NCI-H69 (cell line): ENCODE results near the gene DHX32.
"Not testable (repeated sequence)": the region's sequence is repeated elsewhere in the genome, so short reads cannot be mapped to it uniquely, and the experiment has no call there.

Experiments
- DNase-seq: peaks from one replicate; lab custom pipeline; 2025; lab: John Stamatoyannopoulos, UW

The DHX32 gene, protein sequence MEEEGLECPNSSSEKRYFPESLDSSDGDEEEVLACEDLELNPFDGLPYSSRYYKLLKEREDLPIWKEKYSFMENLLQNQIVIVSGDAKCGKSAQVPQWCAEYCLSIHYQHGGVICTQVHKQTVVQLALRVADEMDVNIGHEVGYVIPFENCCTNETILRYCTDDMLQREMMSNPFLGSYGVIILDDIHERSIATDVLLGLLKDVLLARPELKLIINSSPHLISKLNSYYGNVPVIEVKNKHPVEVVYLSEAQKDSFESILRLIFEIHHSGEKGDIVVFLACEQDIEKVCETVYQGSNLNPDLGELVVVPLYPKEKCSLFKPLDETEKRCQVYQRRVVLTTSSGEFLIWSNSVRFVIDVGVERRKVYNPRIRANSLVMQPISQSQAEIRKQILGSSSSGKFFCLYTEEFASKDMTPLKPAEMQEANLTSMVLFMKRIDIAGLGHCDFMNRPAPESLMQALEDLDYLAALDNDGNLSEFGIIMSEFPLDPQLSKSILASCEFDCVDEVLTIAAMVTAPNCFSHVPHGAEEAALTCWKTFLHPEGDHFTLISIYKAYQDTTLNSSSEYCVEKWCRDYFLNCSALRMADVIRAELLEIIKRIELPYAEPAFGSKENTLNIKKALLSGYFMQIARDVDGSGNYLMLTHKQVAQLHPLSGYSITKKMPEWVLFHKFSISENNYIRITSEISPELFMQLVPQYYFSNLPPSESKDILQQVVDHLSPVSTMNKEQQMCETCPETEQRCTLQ

DNA sequence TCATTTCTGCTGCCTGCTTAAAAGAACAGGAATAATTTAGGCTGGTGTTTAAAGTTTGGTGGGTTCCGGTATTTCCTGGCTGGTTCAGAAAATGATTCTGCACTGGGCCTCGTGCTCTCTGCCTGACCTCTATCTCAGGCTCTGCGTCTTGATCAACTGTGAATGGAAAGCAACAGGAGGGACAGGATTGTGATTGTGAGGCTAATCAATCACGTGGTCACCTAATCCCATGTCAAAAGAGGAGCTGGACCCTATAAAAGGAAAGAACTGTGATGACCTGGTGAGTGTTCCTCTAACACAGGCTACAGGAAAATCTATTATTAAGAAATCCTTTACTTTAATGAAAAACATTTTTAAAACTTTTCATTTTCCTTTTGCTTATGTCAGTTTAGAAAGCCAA is at the start of gene DHX32:
Gene DHX32 (minus strand): TSS at position 101 of the 400 bp plus-strand sequence. CDS start 468 bp downstream, outside the sequence.
- DNase-seq: no peak

DNA sequence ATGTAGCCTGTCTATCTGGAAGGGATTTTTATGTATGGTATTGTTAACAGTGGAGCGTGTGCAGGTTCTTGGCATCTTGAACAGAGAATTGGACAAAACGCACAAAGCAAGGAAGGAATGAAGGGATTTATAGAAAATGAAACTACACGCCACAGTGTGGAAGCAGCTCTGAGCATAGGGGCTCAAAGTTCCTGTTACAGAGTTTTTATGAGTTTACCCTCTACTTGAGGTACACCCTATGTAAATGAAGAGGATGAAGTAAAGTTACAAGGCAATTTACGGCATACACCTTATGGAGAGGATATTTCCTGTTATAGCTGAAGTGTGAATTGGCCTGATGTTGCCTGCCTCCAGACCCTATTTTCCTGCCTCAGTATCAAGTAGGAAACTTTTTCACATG is 48.5 kb upstream of the DHX32 start:
- no peak for DNase-seq

DNA sequence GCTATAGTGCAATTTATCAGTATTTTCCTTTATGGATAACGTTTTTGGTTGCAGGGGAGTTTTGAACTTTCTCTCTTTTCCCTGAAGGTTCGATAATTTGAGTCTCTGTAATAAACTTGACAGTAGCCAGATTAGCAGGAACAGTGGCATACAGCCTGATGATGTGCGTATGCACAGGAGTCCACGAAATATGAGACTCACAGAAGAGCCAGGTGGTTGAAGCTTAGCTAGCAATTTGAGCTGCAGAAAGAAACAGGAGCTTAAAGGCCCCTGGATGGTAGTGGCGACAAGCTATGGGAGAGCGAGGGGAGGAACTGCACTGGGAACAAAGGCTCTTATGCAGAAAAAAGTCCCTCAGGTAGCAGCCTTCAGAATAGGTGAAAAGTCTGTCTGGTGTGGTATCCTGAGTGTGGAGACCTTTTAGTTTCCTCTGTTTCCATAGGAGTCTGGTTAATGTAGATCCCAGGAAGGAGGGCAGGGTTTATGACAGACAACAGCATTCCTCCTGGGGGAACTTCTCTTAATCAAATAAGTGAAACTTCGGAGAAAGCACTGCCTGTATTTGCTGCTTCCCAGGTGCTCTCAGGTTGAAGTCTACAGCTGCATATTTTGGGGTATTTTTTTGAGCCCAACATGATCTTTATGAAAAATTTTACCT is 48.0 kb upstream of the DHX32 start:
- no peak for DNase-seq

DNA sequence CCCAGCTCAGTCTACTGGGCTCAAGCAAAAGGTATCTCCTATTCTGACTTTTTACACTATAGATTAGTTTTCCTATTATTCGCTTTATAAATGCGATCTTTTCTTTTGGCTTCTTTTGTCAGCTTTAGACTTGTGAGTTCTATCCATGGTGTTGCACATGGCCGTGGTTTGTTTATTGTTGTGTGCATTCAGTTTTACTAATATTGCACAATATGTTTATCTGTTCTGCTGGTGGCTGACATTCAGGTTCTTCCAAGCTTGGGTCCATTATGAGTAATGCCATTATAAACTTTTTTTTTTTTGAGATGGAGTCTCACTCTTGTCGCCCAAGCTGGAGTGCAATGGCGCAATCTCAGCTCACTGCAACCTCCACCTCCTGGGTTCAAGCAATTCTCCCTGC is 46.2 kb upstream of the DHX32 start:
- not testable (repeated sequence) for DNase-seq

DNA sequence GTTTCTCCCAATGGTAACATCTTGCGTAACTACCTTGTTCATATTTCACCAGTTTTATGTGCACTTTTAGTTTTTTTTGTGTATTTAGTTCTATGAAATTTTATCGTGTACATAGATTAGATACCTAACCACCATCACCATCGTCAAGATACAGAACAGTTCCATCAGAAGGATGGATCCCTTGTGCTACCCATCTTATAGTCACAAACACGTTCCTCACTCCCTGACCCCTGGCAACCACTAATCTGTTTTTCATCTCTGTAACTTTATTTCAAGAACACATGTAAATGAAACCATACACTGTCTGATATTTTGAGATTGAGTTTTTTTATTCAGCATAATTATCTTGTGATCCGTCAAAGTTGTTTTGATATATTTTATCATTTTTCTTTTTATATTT is 45.2 kb upstream of the DHX32 start:
- no peak for DNase-seq

DNA sequence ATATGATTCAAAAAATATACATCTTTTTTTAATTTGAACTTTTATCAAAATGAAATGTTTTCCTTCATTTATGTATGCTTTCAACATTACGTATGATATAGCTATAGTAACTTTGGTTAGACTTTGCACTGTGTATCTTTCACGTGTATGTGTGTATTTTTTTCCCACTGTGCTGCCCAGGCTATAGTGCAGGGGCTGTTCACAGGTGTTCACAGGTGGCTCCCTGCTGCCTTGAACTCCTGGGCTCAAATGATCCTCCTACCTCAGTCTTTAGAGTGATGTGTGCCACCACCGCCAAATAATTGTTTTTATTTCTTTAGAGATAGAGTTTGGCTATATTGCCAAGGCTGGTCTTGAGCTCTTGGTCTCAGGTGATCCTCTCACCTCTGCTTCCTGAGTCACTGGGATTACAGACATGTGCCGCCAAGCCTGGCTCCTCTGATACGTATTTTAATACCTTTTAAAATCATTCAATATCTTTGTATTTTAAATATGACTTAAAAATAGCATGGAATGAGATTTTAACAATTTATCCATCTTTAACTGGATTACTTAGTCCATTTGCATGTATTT is 44.3 kb upstream of the DHX32 start:
- no peak for DNase-seq

DNA sequence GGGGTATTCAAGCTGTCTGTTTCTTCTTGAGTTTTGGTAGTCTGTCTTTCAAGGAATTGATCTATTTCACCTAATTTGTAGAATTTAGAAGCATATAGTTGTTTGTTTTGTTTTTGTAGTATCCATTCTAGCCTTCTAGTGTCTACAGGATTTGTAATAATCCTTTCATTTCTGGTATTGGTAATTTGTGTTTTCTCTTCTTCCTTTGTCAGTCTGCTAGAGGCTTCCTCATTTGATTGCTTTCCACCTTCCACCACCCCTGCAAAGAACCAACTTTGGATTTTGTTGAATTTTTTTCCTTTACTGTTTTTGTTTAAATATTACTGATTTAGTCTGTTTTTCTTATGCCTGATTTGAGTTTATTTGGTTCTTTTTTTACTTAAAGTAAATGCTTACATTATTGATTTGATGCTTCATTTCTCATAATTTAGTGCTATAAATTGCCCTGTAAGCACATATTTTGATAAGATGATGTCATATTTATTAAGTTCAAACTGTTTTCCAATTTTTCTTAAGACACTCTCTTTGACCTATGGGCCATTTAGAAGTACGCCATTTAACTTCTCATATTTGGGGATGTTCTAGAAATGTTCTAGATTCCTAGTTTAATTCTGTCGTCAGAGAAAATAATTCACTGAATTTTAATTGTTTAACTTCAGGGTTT is 40.7 kb upstream of the DHX32 start:
- not testable (repeated sequence) for DNase-seq

DNA sequence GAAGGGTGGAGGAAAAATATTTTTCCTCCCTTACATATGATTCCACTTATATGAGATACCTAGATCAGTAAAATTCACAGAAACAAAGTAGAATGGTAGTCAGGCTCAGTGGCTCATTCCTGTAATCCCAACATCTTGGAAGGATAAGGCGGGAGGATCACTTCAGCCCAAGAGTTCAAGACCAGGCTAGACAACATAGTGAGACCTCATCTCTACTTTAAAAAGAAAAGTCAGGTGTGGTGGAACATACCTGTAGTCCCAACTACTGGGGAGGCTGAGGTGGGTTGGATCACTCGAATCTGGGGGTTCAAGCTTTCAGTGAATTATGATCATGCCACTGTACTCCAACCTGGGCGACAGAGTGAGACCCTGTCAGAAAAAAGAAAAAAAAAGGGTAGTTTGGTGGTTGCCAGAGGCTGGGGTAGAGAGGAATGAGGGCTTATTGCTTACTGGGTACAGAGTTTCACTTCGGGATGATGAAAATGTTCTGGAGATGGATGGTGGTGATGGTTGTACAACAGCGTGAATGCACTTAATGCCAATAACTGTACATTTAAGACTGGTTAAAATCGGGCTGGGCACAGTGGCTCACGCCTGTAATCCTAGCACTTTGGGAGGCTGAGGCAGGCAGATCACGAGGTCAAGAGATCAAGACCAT is 36.7 kb upstream of the DHX32 start:
- DNase-seq: not testable (repeated sequence)

DNA sequence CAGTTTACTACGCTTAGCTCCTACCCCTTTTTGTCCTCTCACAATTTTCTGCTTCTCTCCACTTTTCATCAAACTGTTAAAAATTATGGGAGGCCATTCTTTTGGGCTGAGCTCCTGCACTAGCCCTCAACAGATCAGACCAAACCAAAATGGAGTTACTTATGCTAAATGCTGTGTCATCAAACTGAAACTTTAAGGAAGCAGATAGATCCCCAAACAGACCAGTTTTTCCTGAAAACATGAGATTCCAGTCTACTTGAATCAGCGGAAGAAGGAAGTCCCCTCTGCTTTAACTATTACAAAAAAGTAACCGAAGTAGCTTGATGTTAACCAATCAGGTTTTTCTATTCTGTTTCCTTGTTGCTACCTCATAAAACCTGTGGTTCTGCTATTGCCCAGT is 35.9 kb upstream of the DHX32 start:
- DNase-seq: no peak

DNA sequence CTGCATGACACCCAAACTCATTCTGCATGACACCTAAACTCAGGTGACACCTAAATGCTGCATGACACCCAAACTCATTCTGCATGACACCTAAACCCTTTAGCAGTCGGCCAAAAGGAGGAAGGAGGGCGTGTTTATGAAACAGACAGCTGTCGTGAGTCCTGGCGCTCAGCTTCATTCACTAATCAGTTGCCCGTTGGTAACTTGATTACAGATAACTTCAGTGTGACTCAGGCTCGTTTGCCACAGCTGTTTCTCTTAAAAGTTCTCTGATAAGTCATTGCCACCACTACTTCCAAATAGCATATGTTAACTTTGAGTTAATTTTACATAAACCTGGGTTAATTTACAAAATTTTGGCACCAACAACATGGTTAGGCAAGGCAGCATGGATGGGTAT is 32.2 kb upstream of the DHX32 start:
- not testable (repeated sequence) for DNase-seq

DNA sequence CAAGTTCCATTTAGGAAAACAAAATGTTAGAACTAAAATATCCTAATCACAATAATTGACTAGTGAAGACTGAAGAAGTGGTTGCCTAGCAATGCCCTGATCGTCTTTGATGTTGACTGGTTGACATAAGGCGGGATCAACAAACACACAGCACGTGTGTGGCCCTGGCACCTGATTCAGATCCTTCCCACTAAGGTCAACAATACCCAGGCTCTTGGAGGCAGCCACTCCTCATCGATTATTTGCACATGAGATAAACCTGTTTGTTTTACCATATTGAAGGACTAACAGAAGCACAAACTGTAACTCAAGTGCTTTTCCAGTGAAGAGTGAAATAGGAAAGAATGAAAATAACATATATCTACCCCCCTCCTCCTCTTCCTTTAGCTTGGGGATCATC is 30.9 kb upstream of the DHX32 start:
- DNase-seq: no peak

DNA sequence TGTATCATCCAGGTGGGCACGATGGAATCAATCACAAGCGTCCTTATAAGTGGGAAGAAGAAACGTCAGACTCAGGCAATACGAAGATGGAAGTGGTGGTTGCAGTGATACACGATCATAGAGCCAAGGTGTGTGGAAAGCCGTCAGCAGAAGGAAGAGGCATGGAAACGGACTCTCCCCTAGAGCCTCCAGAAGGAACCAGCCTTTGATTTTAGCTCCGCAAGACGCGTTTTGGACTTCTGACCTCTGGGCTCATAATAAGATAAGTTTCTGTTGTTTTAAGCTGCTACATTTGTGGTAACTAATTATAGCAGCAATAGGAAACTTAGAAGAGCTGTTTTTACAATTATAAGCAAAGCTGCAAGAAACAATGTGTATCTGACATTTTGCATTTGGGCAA is 30.1 kb upstream of the DHX32 start:
- no peak for DNase-seq

DNA sequence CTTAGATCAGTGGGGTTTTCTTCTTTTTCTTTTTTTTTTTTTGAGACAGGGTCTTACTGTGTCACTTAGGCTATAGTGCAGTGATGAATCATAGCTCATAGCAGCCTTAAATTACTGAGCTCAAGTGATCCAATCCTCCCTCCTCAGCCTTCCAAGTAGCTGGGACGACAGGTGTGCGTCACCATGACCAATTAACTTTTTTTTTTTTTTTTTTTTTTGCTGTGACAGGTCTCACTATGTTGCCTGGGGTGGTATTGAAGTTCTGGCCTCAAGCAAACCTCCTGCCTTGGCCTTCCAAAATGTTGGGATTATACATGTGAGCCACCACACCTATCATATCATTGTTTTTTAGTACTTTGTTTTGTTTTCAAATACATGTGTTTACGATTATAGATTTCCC is 28.4 kb upstream of the DHX32 start:
- DNase-seq: not testable (repeated sequence)

DNA sequence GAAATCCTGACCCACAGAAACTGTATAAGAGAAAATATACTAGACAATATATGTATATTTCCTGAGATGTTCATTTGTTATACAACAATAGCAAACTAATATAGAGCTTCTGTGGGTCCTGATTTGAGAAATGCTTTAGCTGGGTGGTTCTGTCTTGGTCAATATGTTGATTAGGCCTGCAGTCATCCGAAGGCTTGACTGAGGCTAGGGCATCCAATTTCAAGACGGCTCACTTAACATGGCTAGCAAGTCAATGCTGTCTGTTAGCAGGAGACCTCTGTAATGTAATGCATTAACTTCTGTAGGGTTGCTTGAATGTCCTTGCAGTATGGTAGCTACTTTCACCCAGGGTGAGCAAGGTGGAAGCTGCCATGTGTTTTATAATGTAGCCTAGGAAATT is 27.7 kb upstream of the DHX32 start:
- DNase-seq: not testable (repeated sequence)

DNA sequence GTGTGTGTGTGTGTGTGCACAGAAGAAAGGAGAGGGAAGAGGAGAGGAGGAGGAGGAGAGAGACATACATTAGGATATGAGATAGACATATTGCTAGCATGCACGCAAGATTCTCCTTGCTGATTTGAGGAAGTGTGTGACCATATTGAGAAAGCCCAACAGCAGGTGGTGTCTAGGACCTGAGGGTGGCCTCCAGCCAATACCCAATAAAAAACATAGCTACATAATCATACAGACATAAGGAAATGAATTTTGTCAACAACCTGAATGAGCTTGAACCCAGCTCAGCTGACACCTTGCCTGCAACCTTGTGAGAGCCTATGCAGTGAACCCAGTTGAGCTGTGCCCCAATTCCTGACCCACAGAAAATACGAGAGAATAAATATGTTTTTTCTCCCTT is 26.5 kb upstream of the DHX32 start:
- DNase-seq: not testable (repeated sequence)

DNA sequence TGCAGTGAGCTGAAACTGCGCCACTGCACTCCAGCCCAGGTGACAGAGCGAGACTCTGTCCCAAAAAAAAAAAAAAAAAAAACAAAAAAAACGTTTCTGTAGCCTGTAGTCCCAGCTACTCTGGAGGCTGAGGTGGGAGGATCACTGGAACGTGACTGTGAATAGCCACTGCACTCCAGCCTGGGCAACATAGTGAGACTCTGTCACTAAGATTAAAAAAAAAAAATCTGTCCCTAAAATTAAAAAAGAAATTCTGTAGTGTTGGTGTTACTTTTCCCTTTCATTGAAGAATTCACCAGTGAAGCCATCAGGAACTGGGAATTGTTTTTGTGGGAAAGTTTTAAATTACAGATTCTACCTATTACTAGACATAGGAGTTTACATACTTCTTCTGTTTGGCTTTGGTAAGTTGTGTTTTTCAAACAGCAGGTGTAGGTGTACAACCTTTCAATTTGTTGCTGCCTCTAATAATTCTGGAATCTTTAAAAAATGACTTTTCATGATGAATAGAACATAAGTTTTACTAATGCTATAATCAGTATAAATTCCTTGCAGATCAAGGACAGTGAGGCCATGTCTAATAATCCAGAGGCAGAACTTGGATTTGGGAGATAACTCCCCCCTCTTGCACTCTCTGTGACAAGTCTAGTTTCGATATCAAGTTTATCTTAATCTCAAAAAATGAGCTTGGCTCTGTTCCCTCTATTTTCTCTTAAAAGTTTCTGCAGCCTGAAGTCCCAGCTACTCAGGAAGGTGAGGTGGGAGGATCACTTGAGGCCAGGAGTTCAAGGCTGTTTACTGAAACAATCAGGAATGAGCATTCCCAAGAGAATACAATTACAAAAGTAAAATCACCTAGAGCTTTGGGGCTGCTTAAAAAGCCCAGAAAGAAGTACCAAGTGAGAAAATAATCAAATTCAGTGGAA is 24.2 kb upstream of the DHX32 start:
- DNase-seq: not testable (repeated sequence)

DNA sequence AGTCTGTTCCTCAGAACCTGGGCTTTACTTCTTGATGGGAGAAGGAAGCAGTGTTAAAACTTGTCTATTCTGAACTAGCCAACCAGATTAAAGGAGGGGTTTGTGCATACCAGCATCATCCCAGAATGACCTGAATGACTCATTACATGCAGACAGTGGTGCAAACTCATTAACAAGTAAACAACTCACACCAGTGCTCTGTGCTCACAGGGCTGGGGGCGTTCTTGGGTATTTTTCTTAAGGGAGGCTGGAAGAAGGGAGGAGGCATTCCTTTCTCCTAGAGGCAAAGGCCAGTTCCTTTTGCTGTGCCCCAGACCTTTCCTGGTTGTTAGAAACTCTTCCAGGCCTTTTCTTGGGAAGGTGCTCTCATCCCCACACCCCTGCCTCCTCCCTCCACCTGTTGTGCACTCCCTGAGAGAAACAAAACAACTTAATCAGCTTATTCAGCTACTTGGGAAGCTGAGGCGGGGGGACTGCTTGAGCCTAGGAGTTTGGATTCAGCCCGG is 22.1 kb upstream of the DHX32 start:
- not testable (repeated sequence) for DNase-seq

DNA sequence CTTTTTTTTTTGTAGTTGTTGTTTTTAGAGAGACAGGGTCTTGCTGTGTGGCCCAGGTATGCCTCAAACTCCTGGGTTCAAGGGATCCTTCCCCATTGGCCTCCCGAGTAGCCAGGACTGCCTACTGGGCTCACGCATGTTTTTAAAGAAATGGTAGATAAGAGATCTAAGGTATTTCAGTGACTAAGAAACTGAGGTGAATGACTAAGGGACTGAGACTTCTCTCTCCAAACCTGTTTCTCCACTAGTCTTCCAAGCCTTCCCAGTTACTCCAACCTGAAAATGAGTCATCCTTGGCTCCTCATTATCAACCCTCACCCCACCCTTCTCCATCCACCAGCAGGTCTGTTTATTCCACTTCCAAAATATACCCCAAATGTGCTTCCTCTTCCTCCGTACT is 19.9 kb upstream of the DHX32 start:
- DNase-seq: not testable (repeated sequence)

DNA sequence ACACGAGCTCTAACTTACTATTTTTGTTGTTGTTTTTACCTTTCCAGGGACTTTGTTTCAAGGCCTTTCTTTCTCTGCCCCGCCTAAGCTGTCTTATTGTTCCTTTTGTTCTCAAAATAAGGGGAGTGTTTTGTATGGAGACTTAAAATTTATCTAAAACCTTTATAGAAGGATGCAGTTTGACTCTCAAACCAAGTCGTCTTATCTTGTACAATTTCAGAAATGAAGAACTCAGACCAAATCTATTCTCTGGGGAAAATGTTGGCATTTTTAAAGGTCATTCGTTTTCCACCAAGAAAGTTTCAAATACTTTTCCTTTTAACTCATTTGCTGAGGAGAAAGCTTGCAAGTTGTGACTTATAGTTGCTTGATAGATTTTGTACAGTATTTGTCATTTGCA is 16.2 kb upstream of the DHX32 start:
- not testable (repeated sequence) for DNase-seq
